H1 (cell line): ENCODE data around the gene SLMAP. TPM values are rescaled to one million over a fixed set of nuclear protein-coding genes. Genes with fewer than 3 reads are reported as not detected.

Source experiments
- FOSL1 ChIP-seq: IDR thresholded peaks from 2 replicates; pipeline ENCODE4 v1.6.1; 2011; ENCODE audit warnings: mild to moderate bottlenecking, low read depth, low read length, moderate library complexity; ENCODE audit not compliant: insufficient read depth
- TBP ChIP-seq: IDR thresholded peaks from 2 replicates; pipeline ENCODE4 v1.6.1; 2011; ENCODE audit warnings: low read depth, low read length, improper control_type of control experiment
- polyA plus RNA-seq, 7 experiments: library from polyadenylated mRNA; depleted of rRNA in 3 of 7; stranded (reverse) in 5 of 7; unstranded in 2 of 7; fragments of >200 nt in 5 of 7; fragments of 200-250 nt in 2 of 7; gene quantifications; 1 replicate in 5 of 7; 2 replicates in 1 of 7; 4 replicates in 1 of 7; pipeline versions ENCODE4 v1.2.1 to v1.2.3, GENCODE V29; 2011 to 2013; ENCODE audit warnings: missing spikeins in 2 of 7, mixed read lengths in 2 of 7
- total RNA-seq: library from RNA; stranded (reverse); fragmentation: NEBNext Ultra II Directional; extraction: Animal tissue kit (Norgen Biotek cat#: 25700); gene quantifications from 2 replicates; pipeline ENCODE4 v1.2.1, GENCODE V29; 2021
- TF ChIP-seq, protein P1 (sequence below), 3 experiments: IDR thresholded peaks; 1 replicate in 2 of 3; 2 replicates in 1 of 3; pipeline versions ENCODE4 v1.5.1 to v1.6.1; 2011; ENCODE audit warnings: low read length in 3 of 3, mild to moderate bottlenecking in 3 of 3, inconsistent platforms in 2 of 3, low read depth in 1 of 3, moderate library complexity in 1 of 3; ENCODE audit not compliant: insufficient read depth in 1 of 3; ENCODE audit errors: control extremely low read depth in 1 of 3

SLMAP gene
- total and polyA plus RNA-seq, 2 of the 8 experiments (the other 6 are each of a cell fraction or from before 2014, with no cell fraction given) = 13.6 to 70.4 TPM

DNA sequence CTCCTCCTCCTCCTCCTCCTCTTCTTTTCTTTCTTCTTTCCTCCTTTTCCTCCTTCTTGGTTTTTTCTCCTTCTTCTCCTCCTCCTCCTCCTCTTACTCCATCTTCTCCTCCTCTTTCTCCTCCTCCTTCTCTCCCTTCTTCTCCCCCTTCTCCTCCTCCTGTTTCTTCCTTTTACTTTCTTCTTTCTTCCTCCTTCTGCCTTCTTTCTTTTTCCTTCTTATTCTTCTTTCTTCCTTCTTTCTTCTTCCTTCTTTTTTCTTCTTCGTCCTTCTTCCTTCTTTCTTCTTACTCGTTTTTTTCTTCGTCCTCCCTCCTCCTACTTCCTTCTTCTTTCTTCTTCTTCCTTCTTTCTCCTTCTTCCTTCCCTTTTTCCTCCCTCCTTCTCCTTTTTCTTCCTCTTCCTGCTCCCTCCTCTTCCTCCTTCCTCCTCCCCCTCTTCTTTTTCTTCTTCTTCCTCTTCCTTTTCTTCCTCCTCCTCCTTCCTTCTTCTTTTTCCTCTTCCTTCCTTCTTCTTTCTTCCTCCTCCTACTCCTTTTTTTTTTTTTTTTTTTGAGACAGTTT, 92.1 kb downstream of the SLMAP start (continued):
- TF ChIP-seq, protein P1, sequence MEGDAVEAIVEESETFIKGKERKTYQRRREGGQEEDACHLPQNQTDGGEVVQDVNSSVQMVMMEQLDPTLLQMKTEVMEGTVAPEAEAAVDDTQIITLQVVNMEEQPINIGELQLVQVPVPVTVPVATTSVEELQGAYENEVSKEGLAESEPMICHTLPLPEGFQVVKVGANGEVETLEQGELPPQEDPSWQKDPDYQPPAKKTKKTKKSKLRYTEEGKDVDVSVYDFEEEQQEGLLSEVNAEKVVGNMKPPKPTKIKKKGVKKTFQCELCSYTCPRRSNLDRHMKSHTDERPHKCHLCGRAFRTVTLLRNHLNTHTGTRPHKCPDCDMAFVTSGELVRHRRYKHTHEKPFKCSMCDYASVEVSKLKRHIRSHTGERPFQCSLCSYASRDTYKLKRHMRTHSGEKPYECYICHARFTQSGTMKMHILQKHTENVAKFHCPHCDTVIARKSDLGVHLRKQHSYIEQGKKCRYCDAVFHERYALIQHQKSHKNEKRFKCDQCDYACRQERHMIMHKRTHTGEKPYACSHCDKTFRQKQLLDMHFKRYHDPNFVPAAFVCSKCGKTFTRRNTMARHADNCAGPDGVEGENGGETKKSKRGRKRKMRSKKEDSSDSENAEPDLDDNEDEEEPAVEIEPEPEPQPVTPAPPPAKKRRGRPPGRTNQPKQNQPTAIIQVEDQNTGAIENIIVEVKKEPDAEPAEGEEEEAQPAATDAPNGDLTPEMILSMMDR (IDR thresholded peaks at IDR 0.05; ENCODE audit: control extremely low read depth in 1 of 3, insufficient read depth in 1 of 3, low read depth in 1 of 3, low read length in 3 of 3) = no peak
- no peak for TF ChIP-seq FOSL1
- no peak for TF ChIP-seq TBP
